Prostate gland (tissue), 2 donors: Measurements from ENCODE around the gene RIBC1.

Experiments used
- CTCF ChIP-seq, 4 experiments: fragments of 200-600 bp in 2 of 4; fragments of 450-650 bp in 2 of 4; sonication (generic) in 2 of 4; IDR thresholded peaks; 1 replicate in 3 of 4; 2 replicates in 1 of 4; pipeline ENCODE4 v1.5.1; 2016 to 2019; ENCODE audit warnings: antibody characterized with exemption in 4 of 4, mild to moderate bottlenecking in 2 of 4, moderate library complexity in 2 of 4
- POLR2A ChIP-seq: fragments of 450-650 bp; IDR thresholded peaks from one replicate; pipeline ENCODE4 v1.6.1; 2016; ENCODE audit warnings: antibody characterized with exemption, mild to moderate bottlenecking

GRCh38 chrX:53456254-53456653, 33.6 kb downstream of the RIBC1 start:
- TF ChIP-seq POLR2A (no peak), CTCF (IDR thresholded peaks at IDR 0.05) (no peak)
